ENCODE results near the gene SWT1.

DNA sequence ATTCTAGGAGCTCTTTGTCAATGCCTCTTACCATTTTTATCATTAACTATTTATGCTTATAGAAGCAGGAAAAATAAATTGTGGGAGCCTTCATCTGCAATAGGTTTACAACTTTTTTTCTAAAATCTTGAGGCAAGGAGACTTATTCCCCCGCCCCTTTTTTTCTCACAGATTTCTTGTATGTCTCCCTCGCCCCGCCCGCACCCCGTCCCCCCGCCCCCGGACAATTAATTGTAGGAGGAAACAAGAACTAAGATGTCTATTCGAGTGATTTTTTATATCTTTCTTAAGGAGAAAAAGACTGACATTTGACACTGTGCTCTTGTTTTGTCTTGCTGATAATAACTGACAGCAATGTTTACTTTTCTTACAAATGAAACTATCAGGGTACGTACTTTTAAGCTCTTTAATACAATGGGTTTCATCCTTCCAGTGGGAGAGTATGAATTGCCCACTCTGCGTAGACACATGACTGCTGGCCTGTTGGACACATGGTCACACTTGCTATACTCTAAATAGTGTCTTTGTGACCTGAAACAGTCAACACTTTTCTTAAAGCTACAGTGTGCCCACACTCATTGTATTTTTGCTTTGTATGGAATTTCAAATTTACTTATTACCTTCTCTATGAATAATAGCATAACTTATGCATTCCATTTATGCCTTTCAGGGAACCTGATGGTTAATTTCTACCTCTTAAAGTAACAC lies 161.6 kb downstream of the SWT1 start:
- TF ChIP-seq YY1 (IDR thresholded peaks at IDR 0.05; ENCODE audit: low read depth) (no peak), EP300 (IDR thresholded peaks at IDR 0.05; ENCODE audit: borderline replicate concordance in 1 of 2, low read depth in 1 of 2, low read length in 1 of 2) (no peak), RAD21 (IDR thresholded peaks at IDR 0.05; ENCODE audit: low read length) (no peak), JUND (IDR thresholded peaks at IDR 0.05) (no peak), RCOR1 (IDR thresholded peaks at IDR 0.05; ENCODE audit: low read length) (no peak), EZH2phosphoT487 (IDR thresholded peaks at IDR 0.05; ENCODE audit: borderline replicate concordance, low read depth) (no peak)
- TF ChIP-seq, protein P1, sequence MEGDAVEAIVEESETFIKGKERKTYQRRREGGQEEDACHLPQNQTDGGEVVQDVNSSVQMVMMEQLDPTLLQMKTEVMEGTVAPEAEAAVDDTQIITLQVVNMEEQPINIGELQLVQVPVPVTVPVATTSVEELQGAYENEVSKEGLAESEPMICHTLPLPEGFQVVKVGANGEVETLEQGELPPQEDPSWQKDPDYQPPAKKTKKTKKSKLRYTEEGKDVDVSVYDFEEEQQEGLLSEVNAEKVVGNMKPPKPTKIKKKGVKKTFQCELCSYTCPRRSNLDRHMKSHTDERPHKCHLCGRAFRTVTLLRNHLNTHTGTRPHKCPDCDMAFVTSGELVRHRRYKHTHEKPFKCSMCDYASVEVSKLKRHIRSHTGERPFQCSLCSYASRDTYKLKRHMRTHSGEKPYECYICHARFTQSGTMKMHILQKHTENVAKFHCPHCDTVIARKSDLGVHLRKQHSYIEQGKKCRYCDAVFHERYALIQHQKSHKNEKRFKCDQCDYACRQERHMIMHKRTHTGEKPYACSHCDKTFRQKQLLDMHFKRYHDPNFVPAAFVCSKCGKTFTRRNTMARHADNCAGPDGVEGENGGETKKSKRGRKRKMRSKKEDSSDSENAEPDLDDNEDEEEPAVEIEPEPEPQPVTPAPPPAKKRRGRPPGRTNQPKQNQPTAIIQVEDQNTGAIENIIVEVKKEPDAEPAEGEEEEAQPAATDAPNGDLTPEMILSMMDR (IDR thresholded peaks at IDR 0.05): no peak
- TF ChIP-seq, protein P2, sequence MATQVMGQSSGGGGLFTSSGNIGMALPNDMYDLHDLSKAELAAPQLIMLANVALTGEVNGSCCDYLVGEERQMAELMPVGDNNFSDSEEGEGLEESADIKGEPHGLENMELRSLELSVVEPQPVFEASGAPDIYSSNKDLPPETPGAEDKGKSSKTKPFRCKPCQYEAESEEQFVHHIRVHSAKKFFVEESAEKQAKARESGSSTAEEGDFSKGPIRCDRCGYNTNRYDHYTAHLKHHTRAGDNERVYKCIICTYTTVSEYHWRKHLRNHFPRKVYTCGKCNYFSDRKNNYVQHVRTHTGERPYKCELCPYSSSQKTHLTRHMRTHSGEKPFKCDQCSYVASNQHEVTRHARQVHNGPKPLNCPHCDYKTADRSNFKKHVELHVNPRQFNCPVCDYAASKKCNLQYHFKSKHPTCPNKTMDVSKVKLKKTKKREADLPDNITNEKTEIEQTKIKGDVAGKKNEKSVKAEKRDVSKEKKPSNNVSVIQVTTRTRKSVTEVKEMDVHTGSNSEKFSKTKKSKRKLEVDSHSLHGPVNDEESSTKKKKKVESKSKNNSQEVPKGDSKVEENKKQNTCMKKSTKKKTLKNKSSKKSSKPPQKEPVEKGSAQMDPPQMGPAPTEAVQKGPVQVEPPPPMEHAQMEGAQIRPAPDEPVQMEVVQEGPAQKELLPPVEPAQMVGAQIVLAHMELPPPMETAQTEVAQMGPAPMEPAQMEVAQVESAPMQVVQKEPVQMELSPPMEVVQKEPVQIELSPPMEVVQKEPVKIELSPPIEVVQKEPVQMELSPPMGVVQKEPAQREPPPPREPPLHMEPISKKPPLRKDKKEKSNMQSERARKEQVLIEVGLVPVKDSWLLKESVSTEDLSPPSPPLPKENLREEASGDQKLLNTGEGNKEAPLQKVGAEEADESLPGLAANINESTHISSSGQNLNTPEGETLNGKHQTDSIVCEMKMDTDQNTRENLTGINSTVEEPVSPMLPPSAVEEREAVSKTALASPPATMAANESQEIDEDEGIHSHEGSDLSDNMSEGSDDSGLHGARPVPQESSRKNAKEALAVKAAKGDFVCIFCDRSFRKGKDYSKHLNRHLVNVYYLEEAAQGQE (IDR thresholded peaks at IDR 0.05; ENCODE audit: low read depth, low read length): no peak
